ENCODE measurements around the gene RD3L.
"Not testable (repeated sequence)": the region's sequence is repeated elsewhere in the genome, so short reads cannot be mapped to it uniquely, and the experiment has no call there.

The RD3L gene

GRCh38 chr14:103943673-103944072, 1.3 kb upstream of the RD3L start:
- Histone ChIP-seq H3K36me3 (ENCODE audit: insufficient read depth, low read length) (no peaks in the 10 kb centered on the region), H3K9me3 (ENCODE audit: control insufficient read depth, insufficient read depth, low read length) (no peaks in the 10 kb centered on the region), H3K9ac (ENCODE audit: low read depth, low read length) (no peak overlapping the region), H3K4me1 (ENCODE audit: insufficient read depth, low read length) (no peaks in the 10 kb centered on the region)

- Histone ChIP-seq H3K36me3 (ENCODE audit: insufficient read depth, low read length) (no peaks in the 10 kb centered on the region), H3K9ac (ENCODE audit: low read depth, low read length) (no peak overlapping the region), H3K4me1 (ENCODE audit: insufficient read depth, low read length) (no peaks in the 10 kb centered on the region), H3K9me3 (ENCODE audit: control insufficient read depth, insufficient read depth, low read length) (no peaks in the 10 kb centered on the region)
These were observed 867 bp downstream of the RD3L start for GRCh38 chr14:103941462-103941861.

DNA sequence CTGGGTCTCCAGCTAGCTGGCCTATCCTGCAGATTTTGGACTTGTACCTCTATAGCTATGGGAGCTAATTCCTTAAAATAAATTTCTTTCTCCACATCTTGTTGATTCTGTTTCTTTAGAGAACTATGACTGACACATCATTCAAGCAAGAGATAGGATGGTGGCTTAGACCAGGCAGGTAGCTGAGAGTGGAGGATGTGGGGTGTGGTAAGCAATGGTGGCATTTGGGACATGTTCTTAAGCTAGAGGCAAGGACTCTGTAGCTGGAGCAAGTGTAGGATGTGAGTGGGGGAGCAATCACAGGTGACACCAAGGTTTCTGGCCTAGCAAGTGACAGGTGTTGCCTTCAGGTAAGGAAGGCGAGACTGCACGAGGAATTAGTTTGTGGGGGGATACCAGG, 7.2 kb downstream of the RD3L start:
- no peak overlapping the region for H3K9ac ChIP-seq (ENCODE audit: low read depth, low read length)
- H3K9me3 ChIP-seq (ENCODE audit: control insufficient read depth, insufficient read depth, low read length) = no peaks in the 10 kb centered on the region
- H3K36me3 ChIP-seq (ENCODE audit: insufficient read depth, low read length) = no peaks in the 10 kb centered on the region
- no peaks in the 10 kb centered on the region for H3K4me1 ChIP-seq (ENCODE audit: insufficient read depth, low read length)

DNA sequence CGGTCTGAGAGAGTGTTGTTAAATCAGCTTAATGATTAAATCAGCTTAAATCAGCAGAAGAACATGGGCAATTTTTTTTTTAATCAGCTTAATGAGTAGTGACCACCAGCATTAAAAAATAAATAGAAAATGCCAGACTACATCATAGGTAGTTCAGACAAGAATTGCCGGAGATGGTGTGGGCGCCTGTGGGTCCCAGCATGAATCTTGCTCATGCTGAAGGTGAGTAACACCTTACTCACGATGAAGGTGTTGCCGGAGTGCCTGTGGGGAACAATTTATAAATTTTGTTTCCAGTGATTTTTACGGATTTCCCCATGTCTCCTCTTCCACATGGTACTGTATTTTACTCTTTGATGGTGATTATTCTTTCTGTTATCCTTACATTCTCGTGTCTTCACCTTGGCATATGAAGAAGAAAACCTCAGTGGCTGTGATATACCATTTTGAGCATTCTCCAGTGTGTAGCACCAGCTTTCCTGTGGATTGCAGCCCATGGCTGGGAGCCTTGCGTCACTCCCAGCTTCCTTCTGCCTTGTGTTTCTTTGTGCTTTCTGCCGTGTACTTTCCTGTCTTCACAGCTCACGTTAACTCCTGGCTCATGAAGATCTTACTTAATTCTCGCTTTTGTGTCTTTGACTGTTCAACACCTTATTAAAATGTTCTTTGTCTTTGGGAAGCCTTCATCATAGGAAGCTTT, 9.4 kb downstream of the RD3L start:
- H3K9me3 ChIP-seq (ENCODE audit: control insufficient read depth, insufficient read depth, low read length) = no peaks in the 10 kb centered on the region
- H3K9ac ChIP-seq (ENCODE audit: low read depth, low read length) = no peak overlapping the region
- H3K36me3 ChIP-seq (ENCODE audit: insufficient read depth, low read length) = no peaks in the 10 kb centered on the region
- no peaks in the 10 kb centered on the region for H3K4me1 ChIP-seq (ENCODE audit: insufficient read depth, low read length)

- H3K36me3 ChIP-seq (ENCODE audit: insufficient read depth, low read length) = no peaks in the 10 kb centered on the region
- H3K9ac ChIP-seq (ENCODE audit: low read depth, low read length) = no peak overlapping the region
- no peaks in the 10 kb centered on the region for H3K9me3 ChIP-seq (ENCODE audit: control insufficient read depth, insufficient read depth, low read length)
- no peaks in the 10 kb centered on the region for H3K4me1 ChIP-seq (ENCODE audit: insufficient read depth, low read length)
These were observed 10.9 kb downstream of the RD3L start for GRCh38 chr14:103931422-103931821.

GRCh38 chr14:103930051-103930604, 12.2 kb downstream of the RD3L start:
- no peak overlapping the region for H3K9ac ChIP-seq (ENCODE audit: low read depth, low read length)
- no peaks in the 10 kb centered on the region for H3K36me3 ChIP-seq (ENCODE audit: insufficient read depth, low read length)
- H3K9me3 ChIP-seq (ENCODE audit: control insufficient read depth, insufficient read depth, low read length) = no peaks in the 10 kb centered on the region
- H3K4me1 ChIP-seq (ENCODE audit: insufficient read depth, low read length) = no peaks in the 10 kb centered on the region

- Histone ChIP-seq H3K9me3 (ENCODE audit: control insufficient read depth, insufficient read depth, low read length) (no peaks in the 10 kb centered on the region), H3K4me1 (ENCODE audit: insufficient read depth, low read length) (no peaks in the 10 kb centered on the region), H3K36me3 (ENCODE audit: insufficient read depth, low read length) (no peaks in the 10 kb centered on the region), H3K9ac (ENCODE audit: low read depth, low read length) (no peak within 1 kb of the TSS)
These were observed 14.1 kb downstream of the RD3L start, which contains the start of gene TDRD9 for GRCh38 chr14:103928011-103928890. Gene TDRD9, plus strand, starts transcription at chr14:103928456. Its CDS starts 54 bp downstream, at chr14:103928510.

DNA sequence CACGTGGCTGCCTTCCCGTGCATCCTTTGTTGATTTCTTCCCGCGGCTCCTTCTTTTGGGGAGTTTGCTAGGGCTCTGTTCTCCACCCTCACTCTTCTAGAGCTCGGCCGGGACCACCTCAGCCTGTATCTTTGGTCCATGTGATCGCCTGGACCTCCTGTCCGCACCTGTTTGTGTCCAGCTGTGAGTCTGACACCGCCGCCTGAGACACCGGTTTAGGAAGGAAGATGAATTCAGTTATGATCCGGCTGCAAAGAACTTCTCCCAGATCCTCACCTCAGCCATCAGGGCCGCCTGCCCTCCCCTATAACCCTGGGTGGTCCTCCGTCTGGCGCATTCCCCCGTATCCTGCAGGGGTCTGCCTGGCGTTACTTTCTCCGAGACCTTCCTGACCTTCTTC, 14.8 kb downstream of the RD3L start:
- no peak overlapping the region for H3K9ac ChIP-seq (ENCODE audit: low read depth, low read length)
- H3K36me3 ChIP-seq (ENCODE audit: insufficient read depth, low read length) = no peaks in the 10 kb centered on the region
- H3K4me1 ChIP-seq (ENCODE audit: insufficient read depth, low read length) = no peaks in the 10 kb centered on the region
- H3K9me3 ChIP-seq (ENCODE audit: control insufficient read depth, insufficient read depth, low read length) = no peaks in the 10 kb centered on the region

DNA sequence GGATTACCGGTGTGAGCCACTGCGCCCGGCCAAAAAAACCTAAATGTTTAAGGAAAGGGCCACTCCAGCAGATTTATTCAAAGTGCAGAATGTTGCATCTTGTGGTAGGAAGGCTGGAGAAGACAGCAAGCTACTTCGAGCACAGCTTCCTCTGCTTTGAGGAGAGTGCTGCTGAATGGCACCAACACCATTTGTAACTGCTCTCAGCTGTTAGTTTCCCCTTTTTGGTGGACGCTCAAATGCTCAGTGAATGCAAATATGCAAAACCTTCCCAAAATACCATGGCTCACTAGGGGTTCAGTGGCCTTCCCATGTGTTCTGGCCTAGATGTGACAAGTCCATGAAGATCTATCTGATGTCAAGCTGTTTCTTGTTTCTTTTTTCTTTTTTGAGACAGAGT, 17.0 kb downstream of the RD3L start:
- Histone ChIP-seq H3K9ac (ENCODE audit: low read depth, low read length) (no peak overlapping the region), H3K36me3 (ENCODE audit: insufficient read depth, low read length) (no peaks in the 10 kb centered on the region), H3K4me1 (ENCODE audit: insufficient read depth, low read length) (no peaks in the 10 kb centered on the region), H3K9me3 (ENCODE audit: control insufficient read depth, insufficient read depth, low read length) (no peaks in the 10 kb centered on the region)

GRCh38 chr14:103923863-103924262, 18.5 kb downstream of the RD3L start:
- Histone ChIP-seq H3K9me3 (ENCODE audit: control insufficient read depth, insufficient read depth, low read length) (no peaks in the 10 kb centered on the region), H3K36me3 (ENCODE audit: insufficient read depth, low read length) (no peaks in the 10 kb centered on the region), H3K9ac (ENCODE audit: low read depth, low read length) (no peak overlapping the region), H3K4me1 (ENCODE audit: insufficient read depth, low read length) (no peaks in the 10 kb centered on the region)

- H3K9me3 ChIP-seq (ENCODE audit: control insufficient read depth, insufficient read depth, low read length); H3K36me3 ChIP-seq (ENCODE audit: insufficient read depth, low read length); H3K4me1 ChIP-seq (ENCODE audit: insufficient read depth, low read length): not testable (repeated sequence)
- peak overlapping the region; percentile 50; the same call in 1 of the 2 replicates for H3K9ac ChIP-seq (ENCODE audit: low read depth, low read length)
These were observed 20.5 kb downstream of the RD3L start for GRCh38 chr14:103921855-103922200.

GRCh38 chr14:103920981-103921854, 21.1 kb downstream of the RD3L start:
- Histone ChIP-seq H3K4me1 (ENCODE audit: insufficient read depth, low read length) (no peaks in the 10 kb centered on the region), H3K9me3 (ENCODE audit: control insufficient read depth, insufficient read depth, low read length) (no peaks in the 10 kb centered on the region), H3K9ac (ENCODE audit: low read depth, low read length) (peak overlapping the region; percentile 90), H3K36me3 (ENCODE audit: insufficient read depth, low read length) (no peaks in the 10 kb centered on the region; the same call in 1 of the 2 replicates)

DNA sequence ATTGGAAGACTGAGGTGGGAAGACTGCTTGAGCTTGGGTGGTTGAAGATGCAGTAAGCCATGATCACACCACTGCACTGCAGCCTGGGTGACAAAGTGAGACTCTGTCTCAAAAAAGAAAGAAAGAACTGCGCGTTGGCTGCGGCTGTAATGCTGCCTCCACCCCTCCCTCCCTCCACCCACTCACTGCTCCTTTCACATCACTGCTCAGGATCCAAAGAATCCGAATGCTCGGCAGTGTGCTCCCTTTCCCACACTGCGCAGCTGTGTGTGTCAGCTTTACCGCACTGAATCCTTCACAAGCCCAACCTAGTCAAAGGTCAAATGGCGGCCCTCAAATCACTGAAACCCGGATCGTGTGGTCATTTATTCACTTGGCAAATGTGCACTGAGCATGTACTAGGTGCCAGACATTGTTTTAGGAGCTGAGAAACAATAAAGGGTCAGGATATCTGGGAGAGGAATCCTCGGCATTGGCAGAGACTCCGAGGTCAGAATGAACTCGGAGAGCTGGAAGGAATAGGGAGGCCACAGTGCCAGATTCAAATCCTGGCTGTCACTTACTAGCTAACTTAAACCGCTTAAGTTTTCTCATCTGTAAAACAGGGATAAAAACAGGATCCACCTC, 25.6 kb downstream of the RD3L start:
- Histone ChIP-seq H3K36me3 (ENCODE audit: insufficient read depth, low read length) (peaks cover 6% of the 10 kb centered on the region; the same call in 1 of the 2 replicates), H3K9me3 (ENCODE audit: control insufficient read depth, insufficient read depth, low read length) (no peaks in the 10 kb centered on the region)

DNA sequence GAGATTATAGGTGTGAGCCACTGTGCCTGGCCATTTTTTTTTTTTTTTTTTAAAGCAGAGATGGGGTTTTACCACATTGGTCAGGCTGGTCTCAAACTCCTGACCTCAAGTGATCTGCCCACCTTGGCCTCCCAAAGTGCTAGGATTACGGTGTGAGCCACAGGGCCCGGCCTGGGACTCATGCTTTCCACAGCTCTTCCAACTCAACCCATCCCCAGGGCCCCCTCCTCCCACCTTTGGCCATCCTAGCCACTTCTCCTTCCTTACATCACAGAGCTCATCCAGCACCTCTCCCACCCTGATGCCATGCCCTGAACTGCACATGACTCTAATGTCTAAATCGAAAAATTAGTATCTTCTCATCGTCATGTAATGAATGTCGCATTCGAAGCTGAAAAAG, 26.7 kb downstream of the RD3L start:
- Histone ChIP-seq H3K9me3 (ENCODE audit: control insufficient read depth, insufficient read depth, low read length) (no peaks in the 10 kb centered on the region), H3K4me1 (ENCODE audit: insufficient read depth, low read length) (0 out of 2 replicates have a peak, but pooled peaks cover 4% of the 10 kb centered on the region), H3K36me3 (ENCODE audit: insufficient read depth, low read length) (peaks cover 10% of the 10 kb centered on the region; the same call in 1 of the 2 replicates), H3K9ac (ENCODE audit: low read depth, low read length) (no peak overlapping the region)

More for the DNA sequence above, 25.6 kb downstream of the RD3L start:
- Histone ChIP-seq H3K4me1 (ENCODE audit: insufficient read depth, low read length) (no peaks in the 10 kb centered on the region), H3K9ac (ENCODE audit: low read depth, low read length) (no peak overlapping the region)
